NB4 (cell line): ENCODE data around the gene SPPL2B.

Experiments
- DNase-seq: peaks from one replicate; pipeline ENCODE4 v3.0.0; 2010; ENCODE audit warnings: low read depth
- H3K4me3 ChIP-seq: one replicate; pipeline ENCODE4 v1.5.1; 2011; ENCODE audit warnings: mild to moderate bottlenecking, low read depth, low read length, moderate library complexity
- MYC ChIP-seq: IDR thresholded peaks from 2 replicates; pipeline ENCODE4 v1.6.1; 2011; ENCODE audit warnings: low read depth, low read length
- POLR2A ChIP-seq: IDR thresholded peaks from 2 replicates; pipeline ENCODE4 v1.6.1; 2011; ENCODE audit warnings: mild to moderate bottlenecking; ENCODE audit not compliant: insufficient read length; ENCODE audit errors: extremely low read depth
- TF ChIP-seq, protein P1 (sequence below): IDR thresholded peaks from 2 replicates; pipeline ENCODE4 v1.6.1; 2011; ENCODE audit warnings: low read depth, low read length
- TF ChIP-seq, protein P2 (sequence below): IDR thresholded peaks from one replicate; pipeline ENCODE4 v1.5.1; 2012; ENCODE audit warnings: low read depth, low read length

The SPPL2B gene

GRCh38 chr19:2325281-2326046 is 3.0 kb upstream of the SPPL2B start:
- DNase-seq: no peak
- TF ChIP-seq, protein P1, sequence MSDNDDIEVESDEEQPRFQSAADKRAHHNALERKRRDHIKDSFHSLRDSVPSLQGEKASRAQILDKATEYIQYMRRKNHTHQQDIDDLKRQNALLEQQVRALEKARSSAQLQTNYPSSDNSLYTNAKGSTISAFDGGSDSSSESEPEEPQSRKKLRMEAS: no peak
- TF ChIP-seq, protein P2, sequence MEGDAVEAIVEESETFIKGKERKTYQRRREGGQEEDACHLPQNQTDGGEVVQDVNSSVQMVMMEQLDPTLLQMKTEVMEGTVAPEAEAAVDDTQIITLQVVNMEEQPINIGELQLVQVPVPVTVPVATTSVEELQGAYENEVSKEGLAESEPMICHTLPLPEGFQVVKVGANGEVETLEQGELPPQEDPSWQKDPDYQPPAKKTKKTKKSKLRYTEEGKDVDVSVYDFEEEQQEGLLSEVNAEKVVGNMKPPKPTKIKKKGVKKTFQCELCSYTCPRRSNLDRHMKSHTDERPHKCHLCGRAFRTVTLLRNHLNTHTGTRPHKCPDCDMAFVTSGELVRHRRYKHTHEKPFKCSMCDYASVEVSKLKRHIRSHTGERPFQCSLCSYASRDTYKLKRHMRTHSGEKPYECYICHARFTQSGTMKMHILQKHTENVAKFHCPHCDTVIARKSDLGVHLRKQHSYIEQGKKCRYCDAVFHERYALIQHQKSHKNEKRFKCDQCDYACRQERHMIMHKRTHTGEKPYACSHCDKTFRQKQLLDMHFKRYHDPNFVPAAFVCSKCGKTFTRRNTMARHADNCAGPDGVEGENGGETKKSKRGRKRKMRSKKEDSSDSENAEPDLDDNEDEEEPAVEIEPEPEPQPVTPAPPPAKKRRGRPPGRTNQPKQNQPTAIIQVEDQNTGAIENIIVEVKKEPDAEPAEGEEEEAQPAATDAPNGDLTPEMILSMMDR: no peak
- no peak for TF ChIP-seq POLR2A
- H3K4me3 ChIP-seq: no peak overlapping the region

GRCh38 chr19:2326699-2327360 is 1.7 kb upstream of the SPPL2B start:
- peak overlapping the region; percentile 16 for H3K4me3 ChIP-seq
- DNase-seq: no peak
- TF ChIP-seq POLR2A: no peak
- TF ChIP-seq, protein P2: no peak
- TF ChIP-seq MYC: no peak
- TF ChIP-seq, protein P1: no peak

DNA sequence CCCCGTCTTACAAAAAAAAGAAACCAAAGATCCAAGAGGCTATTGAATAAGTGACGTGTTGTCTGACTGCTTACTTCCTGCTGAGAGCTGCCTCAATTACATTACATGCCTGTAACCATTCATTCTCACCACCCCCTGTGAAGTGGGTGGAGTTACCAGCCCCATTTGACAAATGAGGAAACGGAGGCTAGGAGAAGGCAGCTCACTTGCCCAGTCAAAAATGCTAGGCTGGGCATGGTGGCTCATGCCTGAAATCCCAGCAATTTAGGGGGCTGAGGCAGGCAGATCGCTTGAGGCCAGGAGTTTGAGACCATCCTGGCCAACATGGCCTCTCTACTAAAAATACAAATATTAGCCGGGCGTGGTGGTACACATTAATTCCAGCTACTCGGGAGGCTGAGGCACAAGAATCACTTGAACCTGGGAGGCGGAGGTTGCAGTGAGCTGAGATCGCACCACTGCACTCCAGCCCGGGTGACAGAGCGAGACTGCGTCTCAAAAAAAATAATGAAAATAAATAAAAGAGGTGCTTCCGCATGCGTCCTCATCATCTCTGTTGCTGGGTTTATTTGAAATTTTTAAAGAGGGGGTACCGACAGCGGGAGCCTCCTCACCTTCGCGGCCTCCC is 597 bp upstream of the SPPL2B start:
- TF ChIP-seq POLR2A: no peak
- TF ChIP-seq, protein P2: no peak
- TF ChIP-seq MYC: no peak
- TF ChIP-seq, protein P1: no peak
- H3K4me3 ChIP-seq: peak overlapping the region; percentile 85
- peak; percentile 91 for DNase-seq

DNA sequence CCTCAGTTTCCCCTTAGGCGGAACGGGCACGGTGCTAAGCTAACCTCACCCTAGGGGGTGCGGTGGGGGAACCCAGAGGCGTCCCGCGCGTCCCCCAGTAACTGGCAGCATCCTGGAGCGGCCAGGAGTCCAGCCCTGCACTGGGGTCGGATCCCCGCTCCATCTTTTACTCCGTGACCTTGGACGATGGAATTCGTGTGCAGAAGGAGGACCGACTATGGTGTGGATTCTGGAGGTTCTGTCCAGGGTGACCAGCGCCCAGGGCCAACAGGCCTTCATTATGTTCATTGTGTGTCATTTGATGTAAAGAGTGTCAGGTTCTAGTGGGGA is 630 bp downstream of the SPPL2B start:
- DNase-seq: no peak
- peak overlapping the region; percentile 75 for H3K4me3 ChIP-seq
- TF ChIP-seq, protein P1: no peak
- no peak for TF ChIP-seq POLR2A
- TF ChIP-seq MYC: no peak
- TF ChIP-seq, protein P2: no peak

DNA sequence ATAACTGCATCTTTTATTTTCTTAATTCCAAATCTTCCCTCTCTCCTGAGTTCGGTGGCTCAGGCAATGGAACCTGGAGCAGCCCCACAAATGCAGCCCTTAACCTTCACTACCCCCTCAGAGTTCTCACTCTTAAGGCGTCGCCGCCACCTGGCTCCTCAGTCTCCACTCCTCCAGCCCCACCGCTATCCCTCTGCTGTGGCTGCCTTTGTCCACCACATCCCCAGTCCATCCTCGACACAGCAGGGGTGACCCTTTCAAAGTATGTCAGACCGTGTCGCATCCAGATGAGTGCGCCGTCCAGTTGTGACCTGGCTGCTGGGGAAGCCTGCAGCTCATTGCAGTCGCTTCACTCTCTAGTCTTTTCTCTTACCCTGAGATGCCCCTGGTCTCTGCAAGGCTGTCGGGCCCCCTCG is 1.0 kb downstream of the SPPL2B start:
- H3K4me3 ChIP-seq: peak overlapping the region; percentile 75
- DNase-seq: no peak
- TF ChIP-seq, protein P1: no peak
- TF ChIP-seq, protein P2: no peak
- no peak for TF ChIP-seq POLR2A
- TF ChIP-seq MYC: no peak
